K562 (cell line): ENCODE results near the gene EPHA2. TPM values are rescaled to one million over a fixed set of nuclear protein-coding genes. Genes with fewer than 3 reads are reported as not detected.

Source experiments
- ATAC-seq: fragments of 200-7000 bp; cut with Tn5 transposase; 3 replicates; pipeline ENCODE4 v1.9.1; 2020; ENCODE audit warnings: moderate library complexity
- BruUV-seq: library from RNA; stranded (reverse); fragments of 400-500 nt; replicated peaks from 2 replicates; lab custom pipeline; 2021; lab: Mats Ljungman, UMichigan
- CTCF ChIA-PET: fragments of 300-600 bp; formaldehyde crosslinking; extraction: SDS; loops from one replicate; lab custom pipeline; 2021; ENCODE audit warnings: low intra/inter-chr PET ratio; lab: Yijun Ruan, JAX
- POLR2A ChIA-PET: fragments of 300-600, 350-650 bp; sonication (Branson Sonifier 250); formaldehyde crosslinking; extraction: SDS; loops from one replicate; lab custom pipeline; 2021; ENCODE audit warnings: antibody characterized with exemption, inconsistent platforms; lab: Yijun Ruan, JAX
- DNase-seq, 4 experiments: peaks; one replicate each; pipeline versions ENCODE4 v3.0.0 to v3.0.0-alpha.2; 2011 to 2018; ENCODE audit warnings: low spot score in 3 of 4, mixed read lengths in 3 of 4; ENCODE audit errors: extremely low read depth in 1 of 4
- FAIRE-seq: peaks from 2 replicates; lab custom pipeline; 2011; peaks lifted over from hg19 to GRCh38; lab: Jason Lieb, UNC
- H2AFZ ChIP-seq: 2 replicates; pipeline ENCODE4 v1.6.0; 2011; ENCODE audit warnings: low read depth, low read length, control low read depth, inconsistent platforms
- H3K27ac ChIP-seq: fragments of 200-600 bp; 3 replicates; pipeline ENCODE4 v1.8.0; 2011; ENCODE audit warnings: low read depth, mild to moderate bottlenecking, control low read depth, inconsistent platforms, low read length, moderate library complexity, mixed read lengths; ENCODE audit errors: extremely low read depth
- H3K27me3 ChIP-seq, 2 experiments: fragments of 300-600 bp in 1 of 2; 2 replicates in 1 of 2; 3 replicates in 1 of 2; pipeline versions ENCODE4 v1.6.0 to v1.8.0; 2011; ENCODE audit warnings: inconsistent platforms in 2 of 2, low read length in 2 of 2, mild to moderate bottlenecking in 1 of 2, mixed read lengths in 1 of 2, moderate library complexity in 1 of 2; ENCODE audit not compliant: control insufficient read depth in 2 of 2, insufficient read depth in 2 of 2
- H3K36me3 ChIP-seq: fragments of 300-600 bp; 3 replicates; pipeline ENCODE4 v1.8.0; 2011; ENCODE audit warnings: mild to moderate bottlenecking, low read length, inconsistent platforms; ENCODE audit not compliant: control insufficient read depth, insufficient read depth
- H3K4me1 ChIP-seq, 2 experiments: fragments of 200-600 bp in 1 of 2; replicated peaks in 1 of 2; 2 replicates in 1 of 2; 3 replicates in 1 of 2; pipeline versions ENCODE4 v1.5.1 to v1.8.0; 2011; ENCODE audit warnings: inconsistent platforms in 2 of 2, low read length in 2 of 2, mild to moderate bottlenecking in 1 of 2, mixed read lengths in 1 of 2, moderate library complexity in 1 of 2; ENCODE audit not compliant: control insufficient read depth in 2 of 2, insufficient read depth in 2 of 2
- H3K4me2 ChIP-seq: 2 replicates; pipeline ENCODE4 v1.6.1; 2011; ENCODE audit warnings: low read length, control low read depth, inconsistent platforms, mixed read lengths; ENCODE audit not compliant: insufficient read depth
- H3K4me3 ChIP-seq: fragments of 200-600 bp; sonication (generic), shearing (Covaris generic); 2 replicates; pipeline ENCODE4 v1.5.1; 2016; ENCODE audit warnings: control low read depth, inconsistent platforms
- H3K79me2 ChIP-seq: fragments of 200-600 bp; 3 replicates; pipeline ENCODE4 v1.8.0; 2011; ENCODE audit warnings: low read length, inconsistent platforms; ENCODE audit not compliant: control insufficient read depth, insufficient read depth
- H3K9ac ChIP-seq, 2 experiments: 2 replicates each; pipeline versions ENCODE4 v1.6.0 to v1.6.1; 2011; ENCODE audit warnings: low read depth in 2 of 2, low read length in 2 of 2, control low read depth in 1 of 2, inconsistent platforms in 1 of 2, mild to moderate bottlenecking in 1 of 2, mixed read lengths in 1 of 2; ENCODE audit not compliant: insufficient read depth in 1 of 2
- H3K9me1 ChIP-seq: one replicate; pipeline ENCODE4 v1.6.0; 2011; ENCODE audit warnings: inconsistent platforms, mild to moderate bottlenecking, low read length, moderate library complexity; ENCODE audit not compliant: control insufficient read depth, insufficient read depth
- H3K9me3 ChIP-seq: replicated peaks from 2 replicates; pipeline ENCODE4 v1.5.1; 2011; ENCODE audit warnings: low read depth, low read length, inconsistent platforms; ENCODE audit not compliant: control insufficient read depth, insufficient read depth
- H4K20me1 ChIP-seq: replicated peaks from 2 replicates; pipeline ENCODE4 v1.6.1; 2011; ENCODE audit warnings: low read length, inconsistent platforms, mixed read lengths; ENCODE audit not compliant: control insufficient read depth, insufficient read depth
- CTBP1 ChIP-seq: fragments of 450-650 bp; IDR thresholded peaks from 2 replicates; pipeline ENCODE4 v1.6.1; 2016; ENCODE audit warnings: borderline replicate concordance
- POLR2B ChIP-seq: fragments of 450-650 bp; IDR thresholded peaks from 2 replicates; pipeline ENCODE4 v1.6.1; 2018; ENCODE audit warnings: low read depth; ENCODE audit not compliant: partially characterized antibody
- SRF ChIP-seq, 2 experiments: fragments of 250-450, 450-650 bp in 1 of 2; sonication (Bioruptor Pico) in 1 of 2; sonication (generic) in 1 of 2; formaldehyde crosslinking; IDR thresholded peaks; 2 replicates each; pipeline versions ENCODE4 v1.5.0 to v1.5.1; 2020 to 2022; ENCODE audit warnings: mild to moderate bottlenecking in 1 of 2, missing genetic modification reagents in 1 of 2
- TAF7 ChIP-seq: fragments of 450-650 bp; IDR thresholded peaks from 2 replicates; pipeline ENCODE4 v1.6.1; 2016; ENCODE audit warnings: missing genetic modification characterization, missing compliant biosample characterization
- ZNF740 ChIP-seq, 3 experiments: fragments of 200-800 bp in 1 of 3; sonication (Bioruptor generic) in 1 of 3; sonication (generic) in 1 of 3; formaldehyde crosslinking in 1 of 3; IDR thresholded peaks; 2 replicates each; pipeline versions ENCODE4 v1.6.1 to v1.8.0; 2016 to 2022; ENCODE audit warnings: mild to moderate bottlenecking in 2 of 3, missing compliant biosample characterization in 2 of 3, missing genetic modification characterization in 2 of 3, missing genetic modification reagents in 1 of 3
- WGBS: fragments of 100-300 bp; shearing (Covaris generic); methylation state at CpG from one replicate; pipeline ENCODE4 v1.1.6; 2016; ENCODE audit warnings: low coverage, mixed read lengths; ENCODE audit not compliant: insufficient coverage; ENCODE audit errors: missing lambda C conversion rate; 5-methylcytosine and 5-hydroxymethylcytosine counted together
- in situ Hi-C: fragments of 300-500 bp; cut with MboI; formaldehyde crosslinking; loops from 4 replicates; pipeline ENCODE4 v1.15.0; 2018; ENCODE audit warnings: inconsistent platforms, mixed read lengths
- intact Hi-C: fragments of 100-400 bp; cut with micrococcal nuclease; formaldehyde crosslinking; loops from 2 replicates; pipeline ENCODE4 v1.14.2; 2022
- polyA plus RNA-seq, 8 experiments: library from polyadenylated mRNA; depleted of rRNA in 4 of 8; stranded (reverse) in 5 of 8; unstranded in 3 of 8; fragments of >200 nt; fragmentation: Nextera tagmentation in 2 of 8; fragmentation: Illumina TruSeq in 1 of 8; extraction: Ambion mirVana in 2 of 8; extraction: Trizol in 1 of 8; gene quantifications; 2 replicates each; pipeline versions ENCODE4 v1.2.1 to v1.2.3, GENCODE V29; 2011 to 2014; ENCODE audit warnings: inconsistent platforms in 1 of 8, missing spikeins in 1 of 8
- total RNA-seq, 7 experiments: library from RNA; depleted of rRNA in 6 of 7; stranded (reverse); fragments of >200 nt in 6 of 7; fragmentation: Illumina TruSeq in 2 of 7; extraction: Trizol in 2 of 7; gene quantifications; 2 replicates each; pipeline versions ENCODE4 v1.2.1 to v1.2.3, GENCODE V29; 2011 to 2021; ENCODE audit warnings: low replicate concordance in 1 of 7
- TF ChIP-seq, protein P1 (sequence below): sonication (generic); formaldehyde crosslinking; IDR thresholded peaks from 2 replicates; pipeline ENCODE4 v1.8.0; 2022; ENCODE audit warnings: mild to moderate bottlenecking, missing genetic modification reagents, borderline replicate concordance

EPHA2 gene
- total and polyA plus RNA-seq, 9 of the 15 experiments (the other 6 are each of a cell fraction or from before 2014, with no cell fraction given), result 0.04 to 0.40 (median 0.07) TPM; not detected in 4

DNA sequence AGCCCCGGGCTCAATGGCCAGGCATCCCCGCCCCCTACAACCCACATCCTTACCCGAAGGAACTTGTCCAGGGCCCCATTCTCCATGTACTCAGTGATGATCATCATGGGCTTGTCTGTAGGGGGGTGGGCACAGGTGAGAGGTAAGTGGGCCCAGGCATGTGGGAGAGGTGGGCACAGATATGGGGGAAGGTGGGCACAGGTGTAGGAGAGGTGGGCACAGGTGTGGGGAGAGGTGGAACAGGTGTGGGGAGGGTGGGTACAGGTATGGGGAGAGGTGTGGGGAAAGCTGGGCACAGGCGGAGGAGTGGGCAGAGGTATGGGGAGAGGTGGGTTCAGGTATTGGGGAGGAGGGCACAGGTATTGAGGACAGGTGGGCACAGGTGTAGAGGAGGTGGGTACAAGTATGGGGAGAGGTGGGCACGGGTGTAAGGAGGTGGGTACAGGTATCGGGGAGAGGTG lies 23.5 kb downstream of the EPHA2 start (continued):
- TF ChIP-seq CTBP1 (no peak), POLR2B (no peak), ZNF740 (CRISPR knock-in tag; IDR thresholded peaks at IDR 0.05) (no peak), ZNF740 (tag; IDR thresholded peaks at IDR 0.05) (no peak)
- TF ChIP-seq, protein P1, sequence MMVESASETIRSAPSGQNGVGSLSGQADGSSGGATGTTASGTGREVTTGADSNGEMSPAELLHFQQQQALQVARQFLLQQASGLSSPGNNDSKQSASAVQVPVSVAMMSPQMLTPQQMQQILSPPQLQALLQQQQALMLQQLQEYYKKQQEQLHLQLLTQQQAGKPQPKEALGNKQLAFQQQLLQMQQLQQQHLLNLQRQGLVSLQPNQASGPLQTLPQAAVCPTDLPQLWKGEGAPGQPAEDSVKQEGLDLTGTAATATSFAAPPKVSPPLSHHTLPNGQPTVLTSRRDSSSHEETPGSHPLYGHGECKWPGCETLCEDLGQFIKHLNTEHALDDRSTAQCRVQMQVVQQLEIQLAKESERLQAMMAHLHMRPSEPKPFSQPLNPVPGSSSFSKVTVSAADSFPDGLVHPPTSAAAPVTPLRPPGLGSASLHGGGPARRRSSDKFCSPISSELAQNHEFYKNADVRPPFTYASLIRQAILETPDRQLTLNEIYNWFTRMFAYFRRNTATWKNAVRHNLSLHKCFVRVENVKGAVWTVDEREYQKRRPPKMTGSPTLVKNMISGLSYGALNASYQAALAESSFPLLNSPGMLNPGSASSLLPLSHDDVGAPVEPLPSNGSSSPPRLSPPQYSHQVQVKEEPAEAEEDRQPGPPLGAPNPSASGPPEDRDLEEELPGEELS, result no peak

DNA sequence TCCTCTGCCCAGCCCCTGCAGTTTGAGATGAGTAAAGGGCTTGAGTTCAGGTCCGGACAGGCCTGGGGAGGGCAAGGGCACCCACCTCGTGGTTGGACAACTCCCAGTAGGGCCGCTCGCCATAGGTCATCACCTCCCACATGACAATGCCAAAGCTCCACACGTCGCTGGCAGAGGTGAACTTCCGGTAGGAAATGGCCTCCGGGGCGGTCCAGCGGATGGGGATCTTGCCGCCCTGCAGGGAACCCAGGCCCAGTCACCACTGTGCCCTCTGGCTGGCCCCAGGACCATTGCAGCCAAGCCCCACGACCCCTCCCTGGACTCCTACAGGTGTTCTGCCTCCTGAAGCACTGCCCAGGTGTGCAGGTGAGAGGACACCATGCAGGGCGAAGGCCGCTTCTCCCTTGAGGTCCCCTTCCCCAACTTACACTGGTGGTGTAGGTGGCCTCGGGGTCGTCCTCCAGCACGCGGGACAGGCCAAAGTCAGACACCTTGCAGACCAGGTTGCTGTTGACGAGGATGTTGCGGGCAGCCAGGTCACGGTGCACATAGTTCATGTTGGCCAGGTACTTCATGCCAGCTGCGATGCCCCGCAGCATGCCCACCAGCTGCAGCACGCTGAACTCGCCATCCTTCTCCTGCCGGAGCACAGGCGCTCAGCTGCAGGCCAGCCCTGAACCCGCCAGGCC lies 24.1 kb downstream of the EPHA2 start:
- 49% methylated on average over 28 of the region's 28 CpGs for WGBS
- intact Hi-C loops (no loop called here), in situ Hi-C loops (no loop called here)
- Histone ChIP-seq H4K20me1 (no peaks in the 10 kb centered on the region), H3K9me1 (peaks cover 3% of the 10 kb centered on the region), H3K27ac (no peak overlapping the region), H3K9ac (no peak overlapping the region; a peak in 1 of 4 replicates), H3K79me2 (no peaks in the 10 kb centered on the region), H3K36me3 (no peaks in the 10 kb centered on the region), H3K9me3 (no peaks in the 10 kb centered on the region), H2AFZ (no peak overlapping the region), H3K27me3 (peaks cover 6 to 29% of the 10 kb centered on the region in 2 experiments; a peak in 4 of 5 replicates), H3K4me1 (peaks cover 0 to 44% of the 10 kb centered on the region in 2 experiments; a peak in 3 of 5 replicates), H3K4me2 (no peak overlapping the region), H3K4me3 (no peak overlapping the region)
- ChIA-PET CTCF (no interaction called here), POLR2A (no interaction called here)
- TF ChIP-seq SRF (CRISPR knock-in tag; IDR thresholded peaks at IDR 0.05) (no peak), TAF7 (tag) (no peak)
- ATAC-seq (no peak), DNase-seq (no peak), FAIRE-seq (no peak)
- no TSS peak for BruUV-seq
